WERI-Rb-1 (cell line): ENCODE measurements around the gene TENM4.
"Not testable (repeated sequence)": the region's sequence is repeated elsewhere in the genome, so short reads cannot be mapped to it uniquely, and the experiment has no call there.

Source experiments
- DNase-seq: peaks from one replicate; pipeline ENCODE4 v3.0.0-alpha.2; 2020
- H3K27ac ChIP-seq: fragments of 250-450 bp; sonication (Bioruptor Pico); 2 replicates; pipeline ENCODE4 v1.5.1; 2020; ENCODE audit warnings: mild to moderate bottlenecking, moderate library complexity
- H3K27me3 ChIP-seq: fragments of 250-450 bp; sonication (Bioruptor Pico); 2 replicates; pipeline ENCODE4 v1.5.1; 2021; ENCODE audit warnings: mild to moderate bottlenecking, low read depth, moderate library complexity; ENCODE audit not compliant: insufficient read depth, severe bottlenecking
- H3K36me3 ChIP-seq: fragments of 250-450 bp; sonication (Bioruptor Pico); 2 replicates; pipeline ENCODE4 v1.5.1; 2020; ENCODE audit warnings: mild to moderate bottlenecking, moderate library complexity
- H3K4me3 ChIP-seq: 2 replicates; pipeline ENCODE4 v1.5.1; 2011; ENCODE audit warnings: low read depth, mild to moderate bottlenecking, control low read depth, low read length
- H3K9me3 ChIP-seq: fragments of 250-450 bp; sonication (Bioruptor Pico); 2 replicates; pipeline ENCODE4 v1.5.1; 2021; ENCODE audit warnings: mild to moderate bottlenecking, moderate library complexity; ENCODE audit not compliant: severe bottlenecking
- CTCF ChIP-seq: IDR thresholded peaks from 2 replicates; pipeline ENCODE4 v1.5.1; 2011; ENCODE audit warnings: low read depth, mild to moderate bottlenecking, control low read depth, inconsistent platforms, low read length

Gene TENM4

GRCh38 chr11:78612721-78613377 lies 828.0 kb downstream of the TENM4 start:
- H3K27me3 ChIP-seq: no peaks in the 10 kb centered on the region
- no peak overlapping the region for H3K27ac ChIP-seq
- TF ChIP-seq CTCF: no peak
- H3K36me3 ChIP-seq: no peaks in the 10 kb centered on the region
- H3K9me3 ChIP-seq: no peaks in the 10 kb centered on the region
- DNase-seq: no peak
- H3K4me3 ChIP-seq: no peak overlapping the region

- not testable (repeated sequence) for H3K27ac ChIP-seq, DNase-seq, H3K4me3 ChIP-seq, H3K9me3 ChIP-seq, H3K27me3 ChIP-seq, H3K36me3 ChIP-seq
These were observed 831.5 kb downstream of the TENM4 start for GRCh38 chr11:78609321-78609720.

GRCh38 chr11:78607696-78608095 lies 833.1 kb downstream of the TENM4 start:
- Histone ChIP-seq H3K4me3 (no peak overlapping the region), H3K27me3 (no peaks in the 10 kb centered on the region), H3K27ac (no peak overlapping the region), H3K9me3 (no peaks in the 10 kb centered on the region), H3K36me3 (no peaks in the 10 kb centered on the region)
- no peak for TF ChIP-seq CTCF
- DNase-seq: no peak

- no peak for TF ChIP-seq CTCF
- no peak for DNase-seq
- no peaks in the 10 kb centered on the region for H3K27me3 ChIP-seq
- H3K9me3 ChIP-seq: no peaks in the 10 kb centered on the region
- no peaks in the 10 kb centered on the region for H3K36me3 ChIP-seq
- H3K27ac ChIP-seq: no peak overlapping the region
- H3K4me3 ChIP-seq: no peak overlapping the region
These were observed 834.2 kb downstream of the TENM4 start for GRCh38 chr11:78606667-78607066.

- TF ChIP-seq CTCF: no peak
- no peaks in the 10 kb centered on the region for H3K36me3 ChIP-seq
- no peak overlapping the region for H3K27ac ChIP-seq
- no peaks in the 10 kb centered on the region for H3K27me3 ChIP-seq
- DNase-seq: no peak
- no peak overlapping the region for H3K4me3 ChIP-seq
- H3K9me3 ChIP-seq: no peaks in the 10 kb centered on the region
These were observed 835.5 kb downstream of the TENM4 start for GRCh38 chr11:78605296-78605695.

GRCh38 chr11:78603792-78604191 lies 837.0 kb downstream of the TENM4 start:
- DNase-seq: no peak
- Histone ChIP-seq H3K9me3 (no peaks in the 10 kb centered on the region), H3K27ac (no peak overlapping the region), H3K4me3 (no peak overlapping the region), H3K27me3 (no peaks in the 10 kb centered on the region), H3K36me3 (no peaks in the 10 kb centered on the region)
- no peak for TF ChIP-seq CTCF
